ENCODE measurements around the gene MSI2.

Gene MSI2

DNA sequence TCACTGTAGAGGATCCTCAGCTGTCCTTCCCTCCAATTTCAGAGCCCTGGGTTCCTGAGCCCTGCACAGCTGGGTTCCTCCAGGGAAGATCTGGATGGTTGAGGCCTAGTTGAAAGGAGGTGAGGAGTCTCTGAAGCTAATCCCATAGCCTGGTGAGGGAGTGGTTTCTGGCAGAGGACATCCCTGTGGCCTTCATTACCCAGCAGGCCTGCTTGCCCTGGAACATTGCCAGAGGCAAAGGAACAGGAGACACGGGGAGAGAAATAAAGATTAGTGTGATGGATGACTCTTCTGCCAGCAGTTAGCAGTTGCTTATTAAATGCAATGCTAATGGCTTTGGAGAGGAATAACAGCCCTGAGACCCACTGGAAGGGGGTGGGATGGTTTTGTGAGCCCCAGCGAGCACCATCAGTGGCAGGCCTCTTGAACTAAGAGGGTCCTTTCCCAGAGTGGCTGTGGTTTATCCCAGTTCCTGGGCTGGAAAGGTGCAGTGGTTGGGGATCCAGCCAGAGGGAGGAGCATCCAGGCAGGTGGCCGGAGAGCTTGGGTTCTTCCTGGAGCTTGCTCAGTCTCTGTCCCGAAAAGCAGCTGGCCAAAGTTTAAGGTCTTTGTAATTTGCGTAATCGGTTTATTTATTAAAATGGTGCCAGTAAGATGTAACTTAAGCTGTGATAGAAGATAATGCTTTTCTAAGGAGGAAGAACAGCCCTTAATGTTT lies 279.1 kb downstream of the MSI2 start:
- no peak for DNase-seq (ENCODE audit: low read depth in 2 of 2, low spot score in 1 of 2)

DNA sequence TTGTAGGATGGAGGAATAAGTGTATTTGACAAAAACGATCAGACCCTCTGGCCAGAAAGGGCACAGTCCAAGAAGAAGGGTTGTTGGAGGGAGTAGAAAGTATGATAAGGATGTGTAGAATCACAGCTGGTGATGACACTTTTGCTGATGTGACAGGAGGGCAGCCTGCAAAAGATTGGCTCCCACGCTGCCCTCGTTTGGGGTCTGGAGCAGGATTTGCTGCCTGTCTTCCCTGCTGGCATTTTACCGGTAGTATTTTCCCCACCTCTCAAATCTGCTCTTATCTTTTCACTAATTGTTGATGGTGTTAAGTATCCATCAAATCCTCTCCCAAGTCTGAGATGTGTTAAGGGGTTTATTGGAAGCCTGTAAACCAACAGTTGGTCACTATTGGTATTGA lies 280.0 kb downstream of the MSI2 start:
- no peak for DNase-seq (ENCODE audit: low read depth in 2 of 2, low spot score in 1 of 2)

DNA sequence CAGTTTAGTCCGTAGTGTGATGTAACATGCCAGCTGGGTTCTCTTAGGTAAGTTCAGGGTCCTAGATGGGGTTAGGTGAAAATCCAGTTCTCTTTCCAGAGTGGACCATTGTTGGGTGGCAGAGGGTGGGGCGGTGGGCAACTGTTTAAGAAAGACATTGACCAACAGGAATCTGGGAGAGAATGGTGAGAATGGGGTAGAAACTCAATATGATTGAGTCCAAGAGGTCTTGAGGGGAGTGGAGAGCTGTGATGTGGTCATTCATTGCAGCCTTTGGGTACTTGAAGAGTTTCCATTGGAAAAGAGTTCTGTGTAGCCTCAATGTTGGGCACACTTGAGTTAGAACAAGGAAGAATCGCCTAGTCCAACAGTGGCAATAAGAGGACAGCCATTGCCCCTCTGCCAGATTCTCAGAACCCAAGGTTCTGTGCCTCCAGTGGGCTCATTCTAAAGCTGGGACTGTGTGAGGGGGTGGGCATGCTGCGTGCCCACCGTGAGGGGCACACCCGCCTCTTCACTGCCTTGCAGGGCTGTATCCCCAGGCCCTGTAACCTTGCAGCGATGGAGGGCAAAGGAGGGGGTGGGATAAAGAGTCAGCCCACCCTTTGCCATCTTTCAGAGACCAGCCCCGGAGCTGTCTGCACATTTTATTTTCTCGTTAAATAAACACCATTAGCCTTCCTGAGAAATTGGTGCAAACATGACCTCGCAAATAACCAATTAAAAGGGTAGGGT lies 280.6 kb downstream of the MSI2 start:
- DNase-seq (ENCODE audit: low read depth in 2 of 2, low spot score in 1 of 2) = no peak

DNA sequence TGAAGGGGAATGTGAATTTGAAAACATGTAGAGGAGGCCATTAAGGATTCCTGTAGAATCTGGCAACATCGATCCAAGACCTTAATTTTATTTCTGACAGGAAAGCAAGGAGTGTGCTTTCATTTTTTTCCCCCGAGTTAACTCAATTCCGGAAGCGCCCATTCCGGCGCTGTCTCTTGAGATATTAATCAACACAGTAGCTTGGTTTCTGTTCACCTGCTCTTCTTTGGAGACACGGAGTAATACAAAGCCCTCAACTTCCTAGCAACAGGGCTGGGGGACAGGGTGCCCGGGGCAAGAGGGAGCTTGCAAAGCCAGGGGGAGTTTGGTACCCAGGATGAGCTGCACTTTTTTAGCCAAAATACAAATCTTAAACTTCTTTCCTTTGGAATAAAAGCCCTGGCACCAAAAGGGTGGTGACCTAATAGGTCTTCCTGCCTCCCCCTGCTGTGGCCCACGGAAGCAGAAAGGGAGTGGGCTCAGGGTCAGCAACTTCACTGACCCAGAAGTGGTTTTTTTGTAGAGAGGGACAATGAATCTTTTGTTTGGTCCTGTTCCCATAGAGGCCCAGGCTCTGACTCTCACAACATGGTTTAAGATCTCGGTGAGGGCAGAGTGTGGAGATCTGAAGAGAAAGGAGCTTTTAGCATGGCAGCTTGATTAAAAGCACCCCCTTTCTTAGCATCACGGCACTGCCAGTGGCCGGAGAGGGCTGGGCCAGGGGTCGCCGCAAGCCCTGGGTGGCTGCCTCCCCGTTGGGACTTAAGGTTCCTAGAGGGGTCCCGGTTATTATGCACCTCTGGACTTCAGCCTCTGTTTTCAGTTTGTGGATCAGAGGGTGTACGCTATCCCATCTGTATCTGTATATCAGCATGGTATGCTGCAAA lies 281.4 kb downstream of the MSI2 start:
- no peak for DNase-seq (ENCODE audit: low read depth in 2 of 2, low spot score in 1 of 2)

DNA sequence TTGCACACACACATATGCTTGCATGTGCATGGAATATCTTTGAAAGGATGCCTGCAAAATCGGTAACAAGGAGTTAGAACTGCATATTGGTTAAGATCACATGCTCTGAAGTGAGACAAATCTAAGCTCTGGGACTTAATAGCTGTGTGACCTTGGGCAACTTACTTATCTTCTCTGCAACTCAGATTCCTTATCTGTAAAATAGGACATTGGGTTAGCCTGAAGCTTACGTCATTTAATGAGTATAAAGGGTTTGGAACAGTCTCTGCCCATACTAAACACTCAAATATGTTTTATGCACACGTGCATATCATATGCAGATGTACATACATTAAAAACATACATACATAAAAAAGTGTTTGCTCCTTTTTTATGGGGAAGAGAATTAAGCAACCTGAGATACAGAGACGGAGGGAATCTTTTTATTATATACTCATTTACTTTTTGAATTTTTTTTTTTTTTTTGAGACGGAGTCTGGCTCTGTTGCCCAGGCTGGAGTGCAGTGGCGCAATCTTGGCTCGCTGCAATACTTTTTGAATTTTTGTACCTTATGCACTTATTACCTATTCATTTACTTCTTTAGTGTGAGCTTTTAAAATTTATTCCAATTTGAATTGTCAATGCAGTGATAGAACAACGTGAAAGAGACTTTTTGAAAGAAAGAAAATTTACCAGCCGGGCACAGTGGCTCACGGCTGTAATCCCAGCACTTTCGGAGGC lies 282.6 kb downstream of the MSI2 start:
- no peak for DNase-seq (ENCODE audit: low read depth in 2 of 2, low spot score in 1 of 2)

DNA sequence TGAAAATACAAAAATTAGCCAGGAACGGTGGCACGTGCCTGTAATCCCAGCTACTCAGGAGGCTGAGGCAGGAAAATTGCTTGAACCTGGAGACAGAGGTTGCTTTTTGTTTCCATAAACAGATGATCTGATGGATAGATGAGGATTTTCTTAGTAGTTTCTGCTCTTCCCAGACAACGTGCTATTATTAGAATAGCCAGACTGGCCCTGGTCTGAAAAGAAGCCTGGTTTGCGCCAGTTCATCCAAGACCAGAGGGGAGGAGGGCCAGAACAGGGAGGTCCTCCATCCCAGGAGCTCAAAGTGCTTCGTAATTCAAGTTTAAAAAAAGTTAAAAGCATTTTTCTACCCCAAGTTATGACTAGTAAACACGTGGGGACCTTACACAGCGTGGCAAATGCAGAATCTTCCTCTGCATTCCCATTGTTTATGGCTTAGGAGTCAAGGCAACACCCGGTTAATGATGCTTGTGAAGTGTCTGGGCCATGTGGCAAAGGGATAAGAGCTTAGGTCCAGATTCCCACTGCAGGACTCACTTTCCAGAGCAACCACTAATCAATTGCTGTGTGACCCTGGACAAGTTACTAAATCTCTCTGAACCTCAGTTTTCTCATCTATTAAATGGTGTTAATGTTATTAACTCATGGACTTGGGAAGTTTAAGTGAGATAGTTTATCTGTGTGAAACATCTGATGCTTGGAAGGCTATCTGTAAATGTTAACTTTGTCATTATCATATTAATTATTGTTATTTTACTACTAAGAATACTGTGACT lies 283.4 kb downstream of the MSI2 start:
- no peak for DNase-seq (ENCODE audit: low read depth in 2 of 2, low spot score in 1 of 2)

DNA sequence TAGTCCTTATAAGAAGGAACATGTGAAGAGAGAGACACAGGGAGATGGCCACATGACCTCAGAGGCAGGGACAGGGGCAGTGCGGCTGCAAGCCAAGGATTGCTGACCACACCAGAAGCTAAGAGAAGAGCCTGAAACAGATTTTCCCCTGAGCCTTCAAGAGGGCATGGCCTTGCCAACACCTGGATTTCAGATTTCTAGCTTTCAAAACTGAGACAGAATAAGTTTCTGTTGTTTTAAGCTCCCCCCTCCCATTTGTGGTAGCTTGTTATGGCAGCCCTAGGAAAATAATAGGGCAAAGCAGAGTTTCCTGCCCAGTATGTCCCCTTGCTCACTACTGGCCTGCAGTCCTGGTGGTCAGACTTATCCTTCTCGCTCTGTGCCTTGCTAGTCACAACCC lies 284.3 kb downstream of the MSI2 start:
- DNase-seq (ENCODE audit: low read depth in 2 of 2, low spot score in 1 of 2) = no peak

DNA sequence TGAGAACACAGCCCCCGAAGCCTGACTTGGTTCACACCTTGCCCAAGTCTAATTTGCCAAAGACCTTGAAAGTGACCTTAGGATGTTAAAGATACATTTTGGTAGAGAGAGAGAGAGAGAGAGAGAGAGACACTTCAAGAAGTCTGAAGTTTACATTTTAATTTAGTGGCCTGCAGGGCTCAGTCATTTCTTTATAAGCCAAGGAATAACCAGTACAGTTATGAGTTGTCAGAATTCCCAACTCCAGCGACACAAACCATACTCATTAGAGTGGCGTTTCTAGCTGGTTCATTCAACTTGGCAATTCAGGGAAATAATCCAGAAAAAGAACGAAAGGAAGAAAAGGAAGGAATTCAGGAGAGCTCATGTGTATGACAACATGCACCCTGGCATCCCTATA lies 284.7 kb downstream of the MSI2 start:
- no peak for DNase-seq (ENCODE audit: low read depth in 2 of 2, low spot score in 1 of 2)

DNA sequence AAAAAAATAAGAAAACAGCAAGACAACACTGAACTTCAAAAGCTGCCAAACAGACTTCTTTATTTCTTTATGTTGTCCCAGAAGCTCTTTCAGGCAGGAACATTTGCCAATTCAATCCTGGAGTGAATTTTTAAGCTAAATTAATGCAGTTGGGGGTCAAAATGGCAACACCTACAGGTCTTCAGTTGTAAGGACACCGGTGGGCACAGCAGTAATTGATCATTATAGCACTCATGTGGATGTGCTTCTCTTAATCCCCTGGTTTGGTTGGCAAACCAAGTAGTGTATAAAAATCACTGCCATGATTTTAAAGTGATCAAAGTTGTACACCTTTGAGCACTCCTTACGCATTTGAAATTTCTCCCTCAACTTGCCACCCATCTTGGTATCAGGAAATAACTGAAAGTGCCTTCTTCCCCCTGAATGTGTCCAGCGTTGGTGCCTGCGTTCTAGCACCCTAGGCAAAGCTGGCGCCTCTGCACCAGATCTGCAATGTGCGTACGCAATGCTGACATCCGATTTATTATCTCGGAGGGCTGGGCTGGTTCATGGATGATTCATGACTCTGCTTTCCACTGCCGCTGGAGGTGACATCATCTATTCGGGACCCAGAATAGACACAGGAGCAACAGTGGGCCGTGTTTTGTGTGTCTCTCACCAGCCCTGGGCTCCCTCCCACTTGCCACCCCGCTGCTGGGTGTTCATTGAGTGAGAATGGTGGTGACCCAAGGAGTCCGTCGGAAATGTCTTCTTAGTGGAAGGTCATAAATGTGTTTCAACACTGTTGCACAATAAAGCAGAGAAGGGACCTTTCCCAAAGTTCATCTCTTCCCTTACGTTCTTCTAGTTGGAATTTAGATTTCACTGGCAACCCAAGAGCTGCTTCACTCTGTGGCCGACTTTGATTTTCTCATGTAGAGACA lies 285.4 kb downstream of the MSI2 start:
- no peak for DNase-seq (ENCODE audit: low read depth in 2 of 2, low spot score in 1 of 2)

DNA sequence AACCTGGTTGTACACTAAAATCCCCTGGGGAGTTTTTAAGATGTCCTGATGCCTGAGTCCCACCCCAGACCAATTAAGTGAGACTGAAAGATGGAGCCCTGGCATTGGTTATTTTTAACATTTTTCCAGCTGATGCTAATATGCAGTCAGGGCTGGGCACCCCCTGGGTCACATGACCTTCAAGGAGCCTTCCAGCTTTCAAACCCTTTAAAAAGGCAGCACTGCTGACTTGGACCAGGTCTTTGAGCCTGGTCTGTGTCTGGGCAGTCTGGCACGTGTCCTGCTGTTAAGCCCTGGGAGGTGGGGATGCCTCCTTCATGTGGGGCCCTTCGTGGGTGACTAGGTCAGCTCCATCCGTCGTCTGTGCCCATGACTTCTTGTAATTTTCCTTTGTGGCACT lies 286.2 kb downstream of the MSI2 start:
- DNase-seq (ENCODE audit: low read depth in 2 of 2, low spot score in 1 of 2) = no peak

DNA sequence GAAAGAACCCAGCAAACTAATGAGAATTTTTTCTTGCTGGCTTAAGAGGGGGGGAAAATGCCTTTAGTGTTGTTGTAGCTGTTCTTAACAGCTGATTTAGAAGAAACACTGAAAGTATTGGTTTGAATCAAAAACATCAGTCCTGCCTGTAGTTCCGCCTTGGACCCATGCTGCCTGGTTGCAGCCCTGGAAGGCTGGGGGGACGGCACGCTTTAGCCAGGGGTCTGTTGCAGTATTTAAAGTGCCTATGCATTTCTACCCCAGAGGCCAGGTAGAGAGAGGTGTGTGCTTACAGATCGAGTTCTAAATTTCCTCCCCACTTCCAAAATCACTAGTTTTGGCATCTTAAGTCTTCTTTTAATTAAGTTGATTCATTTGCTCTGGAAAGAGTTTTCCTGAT lies 286.9 kb downstream of the MSI2 start:
- DNase-seq (ENCODE audit: low read depth in 2 of 2, low spot score in 1 of 2) = no peak

DNA sequence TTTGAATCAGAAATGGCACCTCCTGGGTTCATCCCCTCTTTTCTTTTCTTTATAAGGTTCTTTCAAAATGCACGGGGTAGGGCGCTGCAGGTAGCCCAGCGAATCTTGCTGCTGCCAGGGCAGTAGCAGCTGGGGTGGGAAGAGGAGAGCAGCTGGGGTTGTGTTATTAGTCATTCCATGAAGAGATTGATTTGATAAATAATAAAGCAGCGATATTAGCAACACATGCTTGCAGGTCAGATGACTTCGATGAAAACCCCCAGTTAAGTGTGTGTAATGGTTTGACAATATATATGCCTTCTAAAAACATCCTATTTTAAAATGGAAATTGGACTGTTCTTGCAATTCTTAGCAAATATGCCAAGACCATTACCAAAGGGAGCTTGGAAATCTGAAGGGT lies 288.1 kb downstream of the MSI2 start:
- no peak for DNase-seq (ENCODE audit: low read depth in 2 of 2, low spot score in 1 of 2)

DNA sequence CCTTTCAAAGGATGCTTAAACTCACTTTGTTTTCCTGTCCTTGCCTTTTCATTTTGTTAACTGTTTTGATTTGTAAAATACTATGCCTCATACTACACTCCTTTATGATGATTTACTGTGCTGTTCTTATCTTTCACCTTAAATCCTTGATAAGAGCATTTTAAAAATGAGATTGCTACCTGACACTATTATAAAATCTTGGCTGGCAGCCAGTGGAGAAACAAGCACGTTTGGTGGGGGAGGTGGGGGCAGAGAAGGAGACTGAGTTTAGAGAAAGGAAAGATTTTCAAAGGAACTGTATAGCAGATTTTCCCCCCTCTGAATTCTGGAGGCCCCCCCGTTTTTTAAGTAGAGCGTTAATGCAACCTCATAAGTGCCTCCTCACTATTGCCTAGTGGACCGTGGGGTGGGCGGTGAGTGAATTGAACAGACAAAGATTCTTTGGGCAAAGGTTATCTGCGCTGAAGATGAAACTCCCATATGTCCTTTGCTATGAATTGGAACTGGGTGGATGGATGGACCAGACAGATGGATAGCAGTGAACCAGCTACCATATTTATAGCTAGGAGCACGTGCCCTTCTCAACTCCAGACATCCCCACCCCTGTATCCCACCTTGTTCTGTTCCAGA lies 288.6 kb downstream of the MSI2 start:
- DNase-seq (ENCODE audit: low read depth in 2 of 2, low spot score in 1 of 2) = no peak

DNA sequence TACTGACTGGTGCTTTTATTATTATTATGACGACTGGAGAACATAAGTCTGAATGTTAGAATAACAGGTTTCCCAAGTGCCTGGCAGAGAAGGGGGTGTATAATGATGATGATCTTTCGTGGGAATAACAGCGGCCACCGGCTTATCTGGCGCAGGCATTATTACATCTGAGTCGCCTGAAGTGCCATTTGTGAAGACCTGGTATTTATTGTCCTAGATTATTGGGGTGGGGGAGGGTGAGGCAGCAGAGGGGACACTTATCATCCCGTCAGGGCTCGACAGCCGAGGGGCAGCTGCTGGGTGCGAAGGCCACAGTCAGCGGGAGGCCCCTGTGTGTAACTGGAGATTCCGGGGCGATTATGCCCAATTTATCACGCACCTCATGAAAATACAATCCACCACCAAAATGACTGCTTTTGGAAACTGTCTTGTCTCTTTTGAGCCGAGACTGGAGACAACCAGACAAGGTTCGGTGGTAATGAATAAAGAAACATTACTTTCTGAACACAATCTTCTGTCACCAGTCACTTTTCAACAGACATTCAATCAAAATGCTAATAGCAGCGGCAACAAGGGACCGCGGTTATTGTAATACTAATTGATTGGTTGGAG lies 289.5 kb downstream of the MSI2 start:
- no peak for DNase-seq (ENCODE audit: low read depth in 2 of 2, low spot score in 1 of 2)

DNA sequence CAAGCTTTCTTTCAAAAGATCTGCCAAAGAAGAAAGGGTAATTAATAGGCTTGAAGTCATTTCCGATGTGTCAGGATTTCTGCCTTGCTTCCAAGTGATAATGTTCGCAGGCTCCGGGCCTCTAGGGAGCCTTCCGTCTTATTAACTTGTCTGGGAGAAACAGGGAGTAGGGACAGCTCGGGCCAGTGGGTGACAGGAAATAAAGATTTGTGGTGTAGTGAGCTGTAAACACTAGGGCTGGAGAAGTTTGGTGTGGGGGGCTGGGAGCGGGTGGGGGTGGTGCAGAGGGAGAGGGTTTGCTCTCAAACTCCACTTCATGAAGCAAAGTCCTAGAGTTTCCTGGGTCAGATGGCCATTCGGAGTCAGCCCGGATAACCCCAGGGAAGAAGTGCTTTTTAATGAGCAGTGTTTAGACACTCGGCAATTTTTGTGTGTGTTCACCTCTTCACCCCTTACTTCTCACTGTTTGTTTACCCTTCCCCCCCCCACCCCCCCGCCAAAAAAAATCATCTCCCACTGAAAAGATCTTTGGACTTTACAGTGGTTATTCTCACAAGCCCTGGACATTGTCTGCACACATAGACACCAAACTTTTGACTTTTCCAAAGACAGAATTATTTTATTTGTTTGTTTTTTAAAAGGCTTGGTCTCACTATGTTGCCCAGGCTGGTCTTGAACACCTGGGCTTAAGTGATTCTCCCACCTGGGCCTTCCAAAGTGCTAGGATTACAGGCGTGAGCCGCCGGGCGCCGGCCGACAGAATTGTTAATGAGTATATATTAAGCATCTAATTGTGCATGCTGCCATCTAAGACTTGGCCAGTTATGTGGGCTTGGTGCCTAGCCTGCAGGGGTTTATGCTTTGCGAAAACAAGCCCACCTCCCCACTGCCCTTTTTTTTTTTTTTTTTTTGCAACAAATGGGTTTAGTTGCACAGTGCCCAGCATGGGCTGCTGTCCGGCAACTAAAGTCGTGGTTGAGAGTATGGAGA lies 292.4 kb downstream of the MSI2 start:
- no peak for DNase-seq (ENCODE audit: low read depth in 2 of 2, low spot score in 1 of 2)

DNA sequence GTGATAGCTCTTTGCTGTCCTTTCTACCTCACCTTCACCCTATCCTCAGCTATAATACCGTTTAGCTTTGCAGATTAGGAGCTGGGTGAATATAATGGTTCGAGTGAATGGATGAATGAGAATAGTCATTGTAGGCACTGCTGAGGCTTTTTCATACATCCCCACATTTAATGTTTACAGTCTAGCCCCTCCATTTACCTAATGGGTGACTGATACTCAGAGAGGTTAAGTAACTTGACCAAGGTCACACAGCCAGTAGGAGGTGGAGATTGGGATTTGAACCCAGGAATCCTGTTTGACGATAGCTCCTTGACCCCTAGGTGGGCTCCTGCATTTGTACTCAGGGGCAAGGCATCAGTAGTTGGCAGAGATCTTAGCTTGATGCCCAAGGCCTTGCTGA lies 293.1 kb downstream of the MSI2 start:
- no peak for DNase-seq (ENCODE audit: low read depth in 2 of 2, low spot score in 1 of 2)

DNA sequence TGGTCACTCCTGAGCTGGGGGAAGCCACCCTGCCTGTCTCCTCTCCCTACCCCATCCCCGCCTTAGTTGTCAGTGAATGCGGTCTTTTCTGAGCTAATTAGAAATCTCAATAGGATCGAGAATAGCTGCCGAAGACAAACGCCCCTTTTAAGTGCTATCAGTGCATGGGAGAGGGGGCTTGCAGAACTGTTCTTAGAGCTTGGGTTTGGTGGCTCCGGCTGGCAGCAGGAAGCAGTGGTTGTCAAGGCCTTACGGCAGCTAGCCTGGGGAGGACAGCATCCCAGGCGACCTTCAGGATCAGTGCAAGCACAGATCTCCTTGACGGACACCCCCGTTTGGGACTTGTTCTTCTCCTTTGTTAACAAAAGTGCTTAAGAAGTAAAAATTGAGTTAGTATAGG lies 293.7 kb downstream of the MSI2 start:
- DNase-seq (ENCODE audit: low read depth in 2 of 2, low spot score in 1 of 2) = no peak
